SK-N-SH treated with all-trans-retinoic acid at 6 μM for 48 hours (cell line): ENCODE measurements around the gene TTBK1.
"Not testable (repeated sequence)": the region's sequence is repeated elsewhere in the genome, so short reads cannot be mapped to it uniquely, and the experiment has no call there.

Experiments
- ATAC-seq: fragments of 200-7000 bp; cut with Tn5 transposase; 3 replicates; pipeline ENCODE4 v1.9.1; 2020; ENCODE audit warnings: mild to moderate bottlenecking, moderate library complexity
- BACH2 ChIP-seq: fragments of 250-450 bp; sonication (Bioruptor Pico); IDR thresholded peaks from 2 replicates; pipeline ENCODE4 v1.9.0; 2021; ENCODE audit warnings: mild to moderate bottlenecking, borderline replicate concordance
- ISL1 ChIP-seq: fragments of 250-450 bp; sonication (Bioruptor Pico); IDR thresholded peaks from 2 replicates; pipeline ENCODE4 v2.1.2; 2022; ENCODE audit warnings: mild to moderate bottlenecking, moderate library complexity
- PPARA ChIP-seq: fragments of 250-450 bp; sonication (Bioruptor Pico); IDR thresholded peaks from 2 replicates; pipeline ENCODE4 v1.5.0; 2020; ENCODE audit warnings: mild to moderate bottlenecking, borderline replicate concordance
- RARB ChIP-seq: fragments of 250-450 bp; sonication (Bioruptor Pico); IDR thresholded peaks from 2 replicates; pipeline ENCODE4 v1.8.0; 2021; ENCODE audit warnings: mild to moderate bottlenecking, moderate library complexity
- SNAI2 ChIP-seq: fragments of 250-450 bp; sonication (Bioruptor Pico); IDR thresholded peaks from 2 replicates; pipeline ENCODE4 v1.5.0; 2020; ENCODE audit warnings: mild to moderate bottlenecking, moderate library complexity
- TCF4 ChIP-seq: fragments of 250-450 bp; sonication (Bioruptor Pico); IDR thresholded peaks from 2 replicates; pipeline ENCODE4 v1.8.0; 2021; ENCODE audit warnings: mild to moderate bottlenecking, moderate library complexity, borderline replicate concordance
- TOX ChIP-seq: fragments of 250-450 bp; sonication (Bioruptor Pico); IDR thresholded peaks from 2 replicates; pipeline ENCODE4 v1.8.0; 2021; ENCODE audit warnings: mild to moderate bottlenecking, moderate library complexity, borderline replicate concordance
- ZFP3 ChIP-seq: fragments of 250-450 bp; sonication (Bioruptor Pico); IDR thresholded peaks from 2 replicates; pipeline ENCODE4 v1.5.0; 2020; ENCODE audit warnings: mild to moderate bottlenecking, moderate library complexity
- ZNF565 ChIP-seq: fragments of 450-650 bp; formaldehyde crosslinking; conservative IDR thresholded peaks from 2 replicates; pipeline ENCODE4 v1.5.0; 2020; ENCODE audit warnings: low read depth, mild to moderate bottlenecking, moderate library complexity
- ZNF8 ChIP-seq: fragments of 450-650 bp; formaldehyde crosslinking; IDR thresholded peaks from 2 replicates; pipeline ENCODE4 v1.5.0; 2020; ENCODE audit warnings: mild to moderate bottlenecking, moderate library complexity
- TF ChIP-seq, protein P1 (sequence below): fragments of 250-450 bp; sonication (Bioruptor Pico); IDR thresholded peaks from 2 replicates; pipeline ENCODE4 v1.5.1; 2020; ENCODE audit warnings: low read depth, mild to moderate bottlenecking, moderate library complexity
- TF ChIP-seq, protein P2 (sequence below): fragments of 250-450 bp; sonication (Bioruptor Pico); IDR thresholded peaks from 2 replicates; pipeline ENCODE4 v1.5.1; 2021; ENCODE audit warnings: mild to moderate bottlenecking, moderate library complexity
- TF ChIP-seq, protein P3 (sequence below): fragments of 250-450 bp; sonication (Bioruptor Pico); IDR thresholded peaks from 2 replicates; pipeline ENCODE4 v1.8.0; 2021; ENCODE audit warnings: low read depth, mild to moderate bottlenecking, moderate library complexity, borderline replicate concordance
- TF ChIP-seq, protein P4 (sequence below): fragments of 250-450 bp; sonication (Bioruptor Pico); IDR thresholded peaks from 2 replicates; pipeline ENCODE4 v1.8.0; 2020; ENCODE audit warnings: mild to moderate bottlenecking, moderate library complexity, borderline replicate concordance
- TF ChIP-seq, protein P5 (sequence below): fragments of 250-450 bp; sonication (Bioruptor Pico); IDR thresholded peaks from 2 replicates; pipeline ENCODE4 v1.5.0; 2020; ENCODE audit warnings: mild to moderate bottlenecking, moderate library complexity

TTBK1 gene

DNA sequence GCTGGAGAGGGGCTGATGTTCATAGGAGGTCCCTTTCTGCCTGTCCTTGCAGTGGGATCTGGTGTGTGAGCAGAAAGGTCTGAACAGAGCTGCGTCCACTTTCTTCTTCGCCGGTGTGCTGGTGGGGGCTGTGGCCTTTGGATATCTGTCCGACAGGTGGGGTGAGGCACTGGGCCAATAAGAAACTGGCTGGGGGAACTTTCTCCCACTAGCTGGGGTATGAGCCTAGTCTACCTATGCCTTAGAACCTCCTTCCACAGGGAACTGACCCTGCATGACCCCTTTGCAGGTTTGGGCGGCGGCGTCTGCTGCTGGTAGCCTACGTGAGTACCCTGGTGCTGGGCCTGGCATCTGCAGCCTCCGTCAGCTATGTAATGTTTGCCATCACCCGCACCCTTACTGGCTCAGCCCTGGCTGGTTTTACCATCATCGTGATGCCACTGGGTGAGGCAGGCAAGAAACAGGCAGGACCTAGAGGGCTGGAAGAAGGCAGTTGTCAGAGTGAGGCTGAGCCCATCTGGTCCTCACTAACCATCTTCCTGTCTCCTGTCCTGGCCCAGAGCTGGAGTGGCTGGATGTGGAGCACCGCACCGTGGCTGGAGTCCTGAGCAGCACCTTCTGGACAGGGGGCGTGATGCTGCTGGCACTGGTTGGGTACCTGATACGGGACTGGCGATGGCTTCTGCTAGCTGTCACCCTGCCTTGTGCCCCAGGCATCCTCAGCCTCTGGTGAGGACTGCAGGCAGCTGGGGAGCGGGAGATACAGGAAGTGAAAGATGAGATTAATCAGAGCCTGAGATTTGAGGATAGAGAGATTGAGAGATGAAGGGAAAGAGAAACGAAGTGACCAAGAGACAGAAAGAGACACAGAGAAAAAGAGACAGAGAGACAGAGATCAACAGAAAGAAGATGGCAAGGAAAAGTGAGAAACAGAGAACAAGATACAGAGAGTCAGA lies 56.3 kb downstream of the TTBK1 start:
- ATAC-seq, result peak; percentile 46
- TF ChIP-seq ZNF8 (CRISPR knock-in tag) (no peak), TCF4 (CRISPR knock-in tag) (0 out of 2 replicates have a peak, but pooled peaks have one; percentile 16)

DNA sequence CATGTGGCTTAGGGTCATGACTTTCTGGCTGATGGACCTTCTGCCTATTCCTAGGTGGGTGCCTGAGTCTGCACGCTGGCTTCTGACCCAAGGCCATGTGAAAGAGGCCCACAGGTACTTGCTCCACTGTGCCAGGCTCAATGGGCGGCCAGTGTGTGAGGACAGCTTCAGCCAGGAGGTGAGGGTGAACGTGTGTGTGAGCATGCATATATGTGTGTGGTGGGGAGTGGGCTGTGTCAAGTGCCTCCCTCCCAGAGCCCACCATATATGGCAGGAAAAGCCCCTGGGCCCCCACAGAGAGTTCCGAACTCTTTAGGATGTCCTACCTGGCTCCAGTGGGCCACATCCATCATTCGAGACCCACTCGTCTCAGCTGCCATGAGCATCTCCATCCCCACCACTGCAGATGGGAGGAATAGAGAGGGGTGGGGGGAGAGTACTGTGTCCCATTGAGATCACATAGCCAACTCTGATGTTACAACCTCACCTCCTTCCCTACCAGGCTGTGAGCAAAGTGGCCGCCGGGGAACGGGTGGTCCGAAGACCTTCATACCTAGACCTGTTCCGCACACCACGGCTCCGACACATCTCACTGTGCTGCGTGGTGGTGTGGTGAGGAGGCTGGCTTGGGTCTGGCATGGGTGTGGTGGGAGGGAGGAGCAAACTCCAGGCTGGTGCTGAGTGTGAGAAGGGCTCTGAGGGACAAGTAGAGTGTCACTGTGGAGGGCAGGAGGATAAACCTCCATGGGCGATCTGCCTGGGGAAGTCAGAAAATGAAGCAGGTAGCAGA lies 58.0 kb downstream of the TTBK1 start:
- no peak for ATAC-seq
- TF ChIP-seq RARB (CRISPR knock-in tag) (no peak), SNAI2 (no peak), ZFP3 (CRISPR knock-in tag) (no peak), ISL1 (CRISPR knock-in tag) (no peak), ZNF565 (no peak), ZNF8 (CRISPR knock-in tag) (no peak)
- TF ChIP-seq, protein P1, sequence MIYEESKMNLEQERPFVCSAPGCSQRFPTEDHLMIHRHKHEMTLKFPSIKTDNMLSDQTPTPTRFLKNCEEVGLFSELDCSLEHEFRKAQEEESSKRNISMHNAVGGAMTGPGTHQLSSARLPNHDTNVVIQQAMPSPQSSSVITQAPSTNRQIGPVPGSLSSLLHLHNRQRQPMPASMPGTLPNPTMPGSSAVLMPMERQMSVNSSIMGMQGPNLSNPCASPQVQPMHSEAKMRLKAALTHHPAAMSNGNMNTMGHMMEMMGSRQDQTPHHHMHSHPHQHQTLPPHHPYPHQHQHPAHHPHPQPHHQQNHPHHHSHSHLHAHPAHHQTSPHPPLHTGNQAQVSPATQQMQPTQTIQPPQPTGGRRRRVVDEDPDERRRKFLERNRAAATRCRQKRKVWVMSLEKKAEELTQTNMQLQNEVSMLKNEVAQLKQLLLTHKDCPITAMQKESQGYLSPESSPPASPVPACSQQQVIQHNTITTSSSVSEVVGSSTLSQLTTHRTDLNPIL (CRISPR knock-in tag), result no peak
- TF ChIP-seq, protein P2, sequence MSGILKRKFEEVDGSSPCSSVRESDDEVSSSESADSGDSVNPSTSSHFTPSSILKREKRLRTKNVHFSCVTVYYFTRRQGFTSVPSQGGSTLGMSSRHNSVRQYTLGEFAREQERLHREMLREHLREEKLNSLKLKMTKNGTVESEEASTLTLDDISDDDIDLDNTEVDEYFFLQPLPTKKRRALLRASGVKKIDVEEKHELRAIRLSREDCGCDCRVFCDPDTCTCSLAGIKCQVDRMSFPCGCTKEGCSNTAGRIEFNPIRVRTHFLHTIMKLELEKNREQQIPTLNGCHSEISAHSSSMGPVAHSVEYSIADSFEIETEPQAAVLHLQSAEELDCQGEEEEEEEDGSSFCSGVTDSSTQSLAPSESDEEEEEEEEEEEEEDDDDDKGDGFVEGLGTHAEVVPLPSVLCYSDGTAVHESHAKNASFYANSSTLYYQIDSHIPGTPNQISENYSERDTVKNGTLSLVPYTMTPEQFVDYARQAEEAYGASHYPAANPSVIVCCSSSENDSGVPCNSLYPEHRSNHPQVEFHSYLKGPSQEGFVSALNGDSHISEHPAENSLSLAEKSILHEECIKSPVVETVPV (CRISPR knock-in tag), result no peak
- TF ChIP-seq, all 23 proteins: peak for 0

DNA sequence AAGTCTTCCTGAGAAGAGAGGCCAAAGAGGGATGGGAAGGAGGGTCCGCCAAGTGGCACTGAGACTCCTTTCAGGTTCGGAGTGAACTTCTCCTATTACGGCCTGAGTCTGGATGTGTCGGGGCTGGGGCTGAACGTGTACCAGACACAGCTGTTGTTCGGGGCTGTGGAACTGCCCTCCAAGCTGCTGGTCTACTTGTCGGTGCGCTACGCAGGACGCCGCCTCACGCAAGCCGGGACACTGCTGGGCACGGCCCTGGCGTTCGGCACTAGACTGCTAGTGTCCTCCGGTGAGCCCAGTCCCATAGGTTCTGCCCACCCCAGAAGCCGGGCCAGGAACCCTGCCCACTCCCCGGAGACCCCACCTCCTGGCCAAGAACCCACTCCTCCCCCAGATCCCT lies 58.8 kb downstream of the TTBK1 start:
- no peak for ATAC-seq
- TF ChIP-seq TCF4 (CRISPR knock-in tag) (no peak), BACH2 (no peak)
- TF ChIP-seq, protein P3, sequence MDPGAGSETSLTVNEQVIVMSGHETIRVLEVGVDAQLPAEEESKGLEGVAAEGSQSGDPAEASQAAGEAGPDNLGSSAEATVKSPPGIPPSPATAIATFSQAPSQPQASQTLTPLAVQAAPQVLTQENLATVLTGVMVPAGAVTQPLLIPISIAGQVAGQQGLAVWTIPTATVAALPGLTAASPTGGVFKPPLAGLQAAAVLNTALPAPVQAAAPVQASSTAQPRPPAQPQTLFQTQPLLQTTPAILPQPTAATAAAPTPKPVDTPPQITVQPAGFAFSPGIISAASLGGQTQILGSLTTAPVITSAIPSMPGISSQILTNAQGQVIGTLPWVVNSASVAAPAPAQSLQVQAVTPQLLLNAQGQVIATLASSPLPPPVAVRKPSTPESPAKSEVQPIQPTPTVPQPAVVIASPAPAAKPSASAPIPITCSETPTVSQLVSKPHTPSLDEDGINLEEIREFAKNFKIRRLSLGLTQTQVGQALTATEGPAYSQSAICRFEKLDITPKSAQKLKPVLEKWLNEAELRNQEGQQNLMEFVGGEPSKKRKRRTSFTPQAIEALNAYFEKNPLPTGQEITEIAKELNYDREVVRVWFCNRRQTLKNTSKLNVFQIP (CRISPR knock-in tag), result no peak

DNA sequence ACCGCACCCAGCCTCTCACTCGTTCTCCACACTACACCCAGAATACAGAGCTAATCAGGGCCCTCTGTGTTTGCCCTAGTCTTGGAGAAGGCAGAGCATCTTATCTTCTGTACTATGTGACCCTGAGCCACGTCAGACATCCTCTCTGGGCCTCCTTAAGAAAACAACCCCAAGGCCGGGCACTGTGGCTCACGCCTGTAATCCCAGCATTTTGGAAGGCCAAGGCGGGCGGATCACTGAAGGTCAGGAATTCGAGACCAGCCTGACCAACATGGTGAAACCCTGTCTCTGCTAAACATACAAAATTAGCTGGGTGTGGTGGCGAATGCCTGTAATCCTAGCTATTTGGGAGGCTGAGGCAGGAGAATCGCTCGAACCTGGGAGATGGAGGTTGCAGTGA lies 59.7 kb downstream of the TTBK1 start:
- ATAC-seq, result not testable (repeated sequence)

DNA sequence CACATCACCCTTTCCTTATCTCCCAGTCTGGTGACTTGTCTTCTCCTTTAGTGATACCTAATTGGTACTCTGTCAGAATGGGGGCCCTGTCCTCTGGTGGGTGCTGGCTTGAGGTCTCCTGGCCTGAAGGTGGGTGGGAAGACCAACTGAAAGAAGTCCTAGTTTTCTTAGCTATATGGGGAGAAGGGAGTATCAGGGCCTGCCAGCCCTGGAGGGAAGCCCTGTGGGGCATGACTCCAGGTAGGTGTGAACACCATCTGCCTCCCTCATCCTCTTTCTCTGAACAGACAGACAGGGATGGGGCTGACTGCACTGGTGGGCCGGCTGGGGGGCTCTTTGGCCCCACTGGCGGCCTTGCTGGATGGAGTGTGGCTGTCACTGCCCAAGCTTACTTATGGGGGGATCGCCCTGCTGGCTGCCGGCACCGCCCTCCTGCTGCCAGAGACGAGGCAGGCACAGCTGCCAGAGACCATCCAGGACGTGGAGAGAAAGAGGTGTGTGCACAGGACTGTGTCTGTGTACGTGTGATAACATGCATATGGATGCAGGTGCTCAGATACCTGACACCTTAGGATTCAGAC lies 60.6 kb downstream of the TTBK1 start:
- no peak for ATAC-seq
- TF ChIP-seq PPARA (CRISPR knock-in tag) (no peak), TOX (no peak), SNAI2 (no peak), RARB (CRISPR knock-in tag) (no peak), BACH2 (no peak)
- TF ChIP-seq, protein P4, sequence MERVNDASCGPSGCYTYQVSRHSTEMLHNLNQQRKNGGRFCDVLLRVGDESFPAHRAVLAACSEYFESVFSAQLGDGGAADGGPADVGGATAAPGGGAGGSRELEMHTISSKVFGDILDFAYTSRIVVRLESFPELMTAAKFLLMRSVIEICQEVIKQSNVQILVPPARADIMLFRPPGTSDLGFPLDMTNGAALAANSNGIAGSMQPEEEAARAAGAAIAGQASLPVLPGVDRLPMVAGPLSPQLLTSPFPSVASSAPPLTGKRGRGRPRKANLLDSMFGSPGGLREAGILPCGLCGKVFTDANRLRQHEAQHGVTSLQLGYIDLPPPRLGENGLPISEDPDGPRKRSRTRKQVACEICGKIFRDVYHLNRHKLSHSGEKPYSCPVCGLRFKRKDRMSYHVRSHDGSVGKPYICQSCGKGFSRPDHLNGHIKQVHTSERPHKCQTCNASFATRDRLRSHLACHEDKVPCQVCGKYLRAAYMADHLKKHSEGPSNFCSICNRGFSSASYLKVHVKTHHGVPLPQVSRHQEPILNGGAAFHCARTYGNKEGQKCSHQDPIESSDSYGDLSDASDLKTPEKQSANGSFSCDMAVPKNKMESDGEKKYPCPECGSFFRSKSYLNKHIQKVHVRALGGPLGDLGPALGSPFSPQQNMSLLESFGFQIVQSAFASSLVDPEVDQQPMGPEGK (CRISPR knock-in tag), result no peak
- TF ChIP-seq, protein P5, sequence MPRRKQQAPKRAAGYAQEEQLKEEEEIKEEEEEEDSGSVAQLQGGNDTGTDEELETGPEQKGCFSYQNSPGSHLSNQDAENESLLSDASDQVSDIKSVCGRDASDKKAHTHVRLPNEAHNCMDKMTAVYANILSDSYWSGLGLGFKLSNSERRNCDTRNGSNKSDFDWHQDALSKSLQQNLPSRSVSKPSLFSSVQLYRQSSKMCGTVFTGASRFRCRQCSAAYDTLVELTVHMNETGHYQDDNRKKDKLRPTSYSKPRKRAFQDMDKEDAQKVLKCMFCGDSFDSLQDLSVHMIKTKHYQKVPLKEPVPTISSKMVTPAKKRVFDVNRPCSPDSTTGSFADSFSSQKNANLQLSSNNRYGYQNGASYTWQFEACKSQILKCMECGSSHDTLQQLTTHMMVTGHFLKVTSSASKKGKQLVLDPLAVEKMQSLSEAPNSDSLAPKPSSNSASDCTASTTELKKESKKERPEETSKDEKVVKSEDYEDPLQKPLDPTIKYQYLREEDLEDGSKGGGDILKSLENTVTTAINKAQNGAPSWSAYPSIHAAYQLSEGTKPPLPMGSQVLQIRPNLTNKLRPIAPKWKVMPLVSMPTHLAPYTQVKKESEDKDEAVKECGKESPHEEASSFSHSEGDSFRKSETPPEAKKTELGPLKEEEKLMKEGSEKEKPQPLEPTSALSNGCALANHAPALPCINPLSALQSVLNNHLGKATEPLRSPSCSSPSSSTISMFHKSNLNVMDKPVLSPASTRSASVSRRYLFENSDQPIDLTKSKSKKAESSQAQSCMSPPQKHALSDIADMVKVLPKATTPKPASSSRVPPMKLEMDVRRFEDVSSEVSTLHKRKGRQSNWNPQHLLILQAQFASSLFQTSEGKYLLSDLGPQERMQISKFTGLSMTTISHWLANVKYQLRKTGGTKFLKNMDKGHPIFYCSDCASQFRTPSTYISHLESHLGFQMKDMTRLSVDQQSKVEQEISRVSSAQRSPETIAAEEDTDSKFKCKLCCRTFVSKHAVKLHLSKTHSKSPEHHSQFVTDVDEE (CRISPR knock-in tag), result no peak
